ENCODE data around the gene MYOZ3.

The MYOZ3 gene

GRCh38 chr5:150627731-150628545 lies 33.1 kb upstream of the MYOZ3 start:
- no peak for DNase-seq (ENCODE audit: low read depth)

- DNase-seq (ENCODE audit: low read depth) = no peak
These were observed 32.0 kb upstream of the MYOZ3 start for GRCh38 chr5:150628936-150629485.

- DNase-seq (ENCODE audit: low read depth) = no peak
These were observed 31.0 kb upstream of the MYOZ3 start for GRCh38 chr5:150630016-150630415.

- DNase-seq (ENCODE audit: low read depth) = no peak
These were observed 30.4 kb upstream of the MYOZ3 start for GRCh38 chr5:150630461-150631325.

GRCh38 chr5:150631326-150631701 lies 29.7 kb upstream of the MYOZ3 start:
- DNase-seq (ENCODE audit: low read depth) = no peak

GRCh38 chr5:150632305-150633160 lies 28.5 kb upstream of the MYOZ3 start:
- DNase-seq (ENCODE audit: low read depth) = no peak

- no peak for DNase-seq (ENCODE audit: low read depth)
These were observed 27.6 kb upstream of the MYOZ3 start for GRCh38 chr5:150633429-150633828.

GRCh38 chr5:150636391-150637244 lies 24.4 kb upstream of the MYOZ3 start:
- no peak for DNase-seq (ENCODE audit: low read depth)

GRCh38 chr5:150637245-150638052 lies 23.6 kb upstream of the MYOZ3 start:
- no peak for DNase-seq (ENCODE audit: low read depth)

GRCh38 chr5:150638053-150638444 lies 23.0 kb upstream of the MYOZ3 start:
- DNase-seq (ENCODE audit: low read depth) = no peak

- no peak for DNase-seq (ENCODE audit: low read depth)
These were observed 22.3 kb upstream of the MYOZ3 start for GRCh38 chr5:150638488-150639376.

- DNase-seq (ENCODE audit: low read depth) = no peak
These were observed 21.7 kb upstream of the MYOZ3 start for GRCh38 chr5:150639377-150639692.

- DNase-seq (ENCODE audit: low read depth) = no peak
These were observed 21.3 kb upstream of the MYOZ3 start for GRCh38 chr5:150639751-150640150.

GRCh38 chr5:150640311-150641005 lies 20.6 kb upstream of the MYOZ3 start, which contains the start of gene SYNPO:
TSS of gene SYNPO (plus strand) at chr5:150640660. CDS start at chr5:150648276, 7,616 bp downstream.
- DNase-seq (ENCODE audit: low read depth) = no peak

- DNase-seq (ENCODE audit: low read depth) = no peak
These were observed 20.0 kb upstream of the MYOZ3 start for GRCh38 chr5:150641006-150641570.

- DNase-seq (ENCODE audit: low read depth) = no peak
These were observed 19.1 kb upstream of the MYOZ3 start for GRCh38 chr5:150641824-150642566.

GRCh38 chr5:150642567-150642927 lies 18.5 kb upstream of the MYOZ3 start:
- DNase-seq (ENCODE audit: low read depth) = no peak
